CD4-positive, alpha-beta T cell (primary cell): ENCODE data around the gene SORCS2. TPM values are rescaled to one million over a fixed set of nuclear protein-coding genes. Genes with fewer than 3 reads are reported as not detected.

ENCODE experiments used
- ATAC-seq: fragments of 200-7000 bp; cut with Tn5 transposase; one replicate; pipeline ENCODE4 v1.10.0; 2022; ENCODE audit warnings: mild to moderate bottlenecking; ENCODE audit not compliant: poor library complexity
- CTCF ChIA-PET: fragments of 350-600 bp; sonication (Branson Sonifier 250); formaldehyde crosslinking; loops from one replicate; lab custom pipeline; 2021; ENCODE audit warnings: antibody characterized with exemption, inconsistent platforms; lab: Charles Lee
- POLR2A ChIA-PET: fragments of 350-600 bp; sonication (Branson Sonifier 250); formaldehyde crosslinking; loops from one replicate; lab custom pipeline; 2021; ENCODE audit warnings: antibody characterized with exemption, inconsistent platforms; lab: Charles Lee
- DNase-seq, 14 experiments: peaks; one replicate each; pipeline ENCODE4 v3.0.0-alpha.2; 2013 to 2020; ENCODE audit warnings: mixed read lengths in 2 of 14
- H3K27ac ChIP-seq, 2 donors: one replicate each; pipeline versions ENCODE4 v1.5.1 to v1.7.0; 2013; ENCODE audit warnings: low read length in 2 of 2, low read depth in 1 of 2, mild to moderate bottlenecking in 1 of 2
- H3K27me3 ChIP-seq, 2 experiments: 1 replicate in 1 of 2; 2 replicates in 1 of 2; pipeline versions ENCODE4 v1.6.1 to v1.7.0; 2013; ENCODE audit warnings: low read length in 2 of 2, control low read depth in 1 of 2, mild to moderate bottlenecking in 1 of 2, moderate library complexity in 1 of 2; ENCODE audit not compliant: insufficient read depth in 2 of 2, control insufficient read depth in 1 of 2
- H3K36me3 ChIP-seq: one replicate; pipeline ENCODE4 v1.6.1; 2013; ENCODE audit warnings: low read length, control low read depth; ENCODE audit not compliant: insufficient read depth
- H3K4me1 ChIP-seq: one replicate; pipeline ENCODE4 v1.6.1; 2013; ENCODE audit warnings: low read length, control low read depth; ENCODE audit not compliant: insufficient read depth
- H3K4me3 ChIP-seq: one replicate; pipeline ENCODE4 v1.5.1; 2013; ENCODE audit warnings: mild to moderate bottlenecking, low read length, moderate library complexity
- H3K9me3 ChIP-seq, 2 experiments: 1 replicate in 1 of 2; 2 replicates in 1 of 2; pipeline versions ENCODE4 v1.6.1 to v1.7.0; 2013; ENCODE audit warnings: low read length in 2 of 2, mild to moderate bottlenecking in 2 of 2, control low read depth in 1 of 2, moderate library complexity in 1 of 2; ENCODE audit not compliant: control insufficient read depth in 1 of 2, insufficient read depth in 1 of 2
- H3K27ac Mint-ChIP-seq: one replicate; pipeline ENCODE4 v1.8.0; 2020; ENCODE audit warnings: mixed read lengths
- H3K27me3 Mint-ChIP-seq: one replicate; pipeline ENCODE4 v1.8.0; 2021; ENCODE audit warnings: mixed read lengths
- H3K36me3 Mint-ChIP-seq: one replicate; pipeline ENCODE4 v1.8.0; 2021; ENCODE audit warnings: low read depth, mixed read lengths
- H3K4me1 Mint-ChIP-seq: one replicate; pipeline ENCODE4 v1.8.0; 2021; ENCODE audit warnings: low read depth, mixed read lengths
- H3K4me3 Mint-ChIP-seq: one replicate; pipeline ENCODE4 v1.8.0; 2020; ENCODE audit warnings: mild to moderate bottlenecking, mixed read lengths
- H3K9me3 Mint-ChIP-seq: one replicate; pipeline ENCODE4 v1.8.0; 2020; ENCODE audit warnings: mixed read lengths
- intact Hi-C, 2 experiments: fragments of 100-400 bp; cut with DNase I in 1 of 2; cut with micrococcal nuclease in 1 of 2; formaldehyde crosslinking; loops; one replicate each; pipeline versions ENCODE4 v1.15.1 to v1.9.0; 2023 to 2025; cut with DNase I, micrococcal nuclease
- total RNA-seq, 174 experiments: library from RNA in 2 of 174; stranded (reverse) in 2 of 174; gene quantifications; one replicate each; pipeline ENCODE4 v1.2.3 and lab custom pipeline; 2021 to 2026
- TF ChIP-seq, protein P1 (sequence below): fragments of 200-600 bp; IDR thresholded peaks from one replicate; pipeline ENCODE4 v1.8.0; 2022; ENCODE audit warnings: antibody characterized with exemption, mild to moderate bottlenecking

SORCS2 gene
- total RNA-seq, 2 experiments from 2014 or later = not detected

DNA sequence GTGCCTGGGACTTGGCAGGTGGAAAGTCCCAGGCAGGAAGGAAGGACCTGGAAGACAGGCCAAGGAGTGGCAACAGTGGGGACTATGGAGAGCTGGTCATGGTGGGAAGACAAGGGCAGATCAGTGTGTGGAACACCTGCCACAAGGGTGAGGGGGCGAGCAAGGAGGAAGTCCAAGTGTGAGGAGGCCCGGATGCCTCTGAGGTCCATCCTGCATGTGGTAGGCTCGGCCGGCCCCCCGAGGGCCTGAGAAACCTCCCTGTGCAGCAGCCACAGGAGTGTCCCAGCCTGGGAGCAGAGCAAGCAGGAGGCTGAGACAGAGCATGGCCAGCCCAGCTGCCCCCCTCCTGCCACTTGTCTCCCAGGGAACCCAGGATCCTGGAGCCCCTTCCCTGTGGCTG, 282.9 kb downstream of the SORCS2 start:
- peaks cover 0 to 10% of the 10 kb centered on the region in 2 experiments for H3K9me3 ChIP-seq
- H3K27me3 ChIP-seq = peaks cover 0 to 4% of the 10 kb centered on the region in 2 experiments
- H3K27ac Mint-ChIP-seq = no peak overlapping the region
- POLR2A ChIA-PET = no interaction called here
- no peak for DNase-seq
- no peak for ATAC-seq
- CTCF ChIA-PET = no interaction called here
- no peaks in the 10 kb centered on the region for H3K4me1 Mint-ChIP-seq
- H3K27me3 Mint-ChIP-seq = peaks cover 13% of the 10 kb centered on the region
- no peak overlapping the region for H3K27ac ChIP-seq
- no peak overlapping the region for H3K4me3 ChIP-seq
- H3K4me1 ChIP-seq = no peaks in the 10 kb centered on the region
- H3K36me3 Mint-ChIP-seq = no peaks in the 10 kb centered on the region
- H3K36me3 ChIP-seq = no peaks in the 10 kb centered on the region
- no peak overlapping the region for H3K4me3 Mint-ChIP-seq
- TF ChIP-seq, protein P1, sequence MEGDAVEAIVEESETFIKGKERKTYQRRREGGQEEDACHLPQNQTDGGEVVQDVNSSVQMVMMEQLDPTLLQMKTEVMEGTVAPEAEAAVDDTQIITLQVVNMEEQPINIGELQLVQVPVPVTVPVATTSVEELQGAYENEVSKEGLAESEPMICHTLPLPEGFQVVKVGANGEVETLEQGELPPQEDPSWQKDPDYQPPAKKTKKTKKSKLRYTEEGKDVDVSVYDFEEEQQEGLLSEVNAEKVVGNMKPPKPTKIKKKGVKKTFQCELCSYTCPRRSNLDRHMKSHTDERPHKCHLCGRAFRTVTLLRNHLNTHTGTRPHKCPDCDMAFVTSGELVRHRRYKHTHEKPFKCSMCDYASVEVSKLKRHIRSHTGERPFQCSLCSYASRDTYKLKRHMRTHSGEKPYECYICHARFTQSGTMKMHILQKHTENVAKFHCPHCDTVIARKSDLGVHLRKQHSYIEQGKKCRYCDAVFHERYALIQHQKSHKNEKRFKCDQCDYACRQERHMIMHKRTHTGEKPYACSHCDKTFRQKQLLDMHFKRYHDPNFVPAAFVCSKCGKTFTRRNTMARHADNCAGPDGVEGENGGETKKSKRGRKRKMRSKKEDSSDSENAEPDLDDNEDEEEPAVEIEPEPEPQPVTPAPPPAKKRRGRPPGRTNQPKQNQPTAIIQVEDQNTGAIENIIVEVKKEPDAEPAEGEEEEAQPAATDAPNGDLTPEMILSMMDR = no peak
- H3K9me3 Mint-ChIP-seq = no peaks in the 10 kb centered on the region
- intact Hi-C loops = no loop called here

DNA sequence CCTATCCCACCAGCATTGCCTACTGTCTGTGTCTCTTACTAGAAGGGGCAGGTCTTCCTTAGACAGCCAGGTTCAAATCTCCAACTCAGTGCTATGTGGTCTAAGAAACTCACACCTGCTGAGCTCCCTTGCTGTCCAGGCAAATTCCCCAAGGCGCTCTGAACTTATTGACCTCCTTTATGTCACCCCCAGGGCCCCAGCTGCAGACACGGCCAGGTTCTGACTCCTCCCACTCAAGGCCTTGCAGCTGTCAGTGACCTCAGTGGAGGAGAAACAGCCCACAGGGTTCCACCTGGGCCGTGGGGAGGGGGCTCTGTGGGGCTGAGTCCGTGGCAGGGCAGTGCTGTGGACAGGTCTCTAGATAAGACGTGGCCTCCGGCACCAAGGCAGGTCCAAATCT, 284.5 kb downstream of the SORCS2 start:
- H3K9me3 Mint-ChIP-seq = no peaks in the 10 kb centered on the region
- POLR2A ChIA-PET = no interaction called here
- ATAC-seq (no peak), DNase-seq (no peak)
- Histone ChIP-seq H3K4me3 (no peak overlapping the region), H3K4me1 (no peaks in the 10 kb centered on the region), H3K27ac (no peak overlapping the region), H3K27me3 (no peaks in the 10 kb centered on the region), H3K9me3 (peaks cover 0 to 22% of the 10 kb centered on the region in 2 experiments), H3K36me3 (no peaks in the 10 kb centered on the region)
- no peaks in the 10 kb centered on the region for H3K36me3 Mint-ChIP-seq
- TF ChIP-seq, protein P1 = no peak
- no peaks in the 10 kb centered on the region for H3K4me1 Mint-ChIP-seq
- intact Hi-C loops = no loop called here
- no peak overlapping the region for H3K27ac Mint-ChIP-seq
- peaks cover 13% of the 10 kb centered on the region for H3K27me3 Mint-ChIP-seq
- no peak overlapping the region for H3K4me3 Mint-ChIP-seq
- CTCF ChIA-PET = no interaction called here

DNA sequence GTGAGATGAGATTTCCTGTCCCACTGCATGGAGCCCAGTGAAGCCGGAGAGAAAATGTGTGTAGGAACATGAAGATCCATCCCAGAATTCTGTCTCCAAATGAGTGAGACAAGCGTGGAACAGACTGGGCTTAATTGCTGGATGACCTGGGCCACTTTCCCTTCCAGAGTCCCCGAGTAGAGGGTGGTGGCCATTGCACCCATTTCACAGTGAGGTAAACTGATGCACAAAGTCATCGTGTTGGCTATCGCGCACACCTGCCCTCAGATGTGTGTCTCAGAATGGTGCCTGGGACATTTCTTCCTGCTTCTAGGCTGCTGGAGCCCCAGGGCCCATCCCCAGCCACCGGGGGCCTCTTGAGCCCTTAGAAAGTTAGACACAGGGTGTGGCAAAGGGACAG, 285.4 kb downstream of the SORCS2 start:
- Mint-ChIP-seq H3K27me3 (peaks cover 7% of the 10 kb centered on the region), H3K4me1 (no peaks in the 10 kb centered on the region), H3K36me3 (no peaks in the 10 kb centered on the region), H3K27ac (no peak overlapping the region), H3K9me3 (no peaks in the 10 kb centered on the region), H3K4me3 (no peak overlapping the region)
- intact Hi-C loops = no loop called here
- POLR2A ChIA-PET = no interaction called here
- H3K27me3 ChIP-seq = no peaks in the 10 kb centered on the region
- CTCF ChIA-PET = no interaction called here
- H3K4me3 ChIP-seq = no peak overlapping the region
- peaks cover 0 to 17% of the 10 kb centered on the region in 2 experiments for H3K9me3 ChIP-seq
- DNase-seq = no peak
- H3K4me1 ChIP-seq = no peaks in the 10 kb centered on the region
- no peaks in the 10 kb centered on the region for H3K36me3 ChIP-seq
- TF ChIP-seq, protein P1 = no peak
- ATAC-seq = no peak
- no peak overlapping the region for H3K27ac ChIP-seq
